DOHH2 (cell line): ENCODE data around the gene C1QTNF1.

Experiments
- H3F3A ChIP-seq: fragments of 200-600 bp; sonication (generic), shearing (Covaris generic); 2 replicates; pipeline ENCODE4 v1.6.0; 2016; ENCODE audit warnings: antibody characterized with exemption, mild to moderate bottlenecking; ENCODE audit not compliant: control insufficient read depth, insufficient read depth
- H3K27ac ChIP-seq: fragments of 200-600 bp; sonication (generic); 2 replicates; pipeline ENCODE4 v1.5.1; 2014; ENCODE audit warnings: low read depth, mild to moderate bottlenecking, low read length, moderate library complexity
- H3K27me3 ChIP-seq: fragments of 200-600 bp; sonication (generic); 2 replicates; pipeline ENCODE4 v1.6.1; 2014; ENCODE audit warnings: mild to moderate bottlenecking, low read length, mixed read lengths; ENCODE audit not compliant: control insufficient read depth
- H3K36me3 ChIP-seq: fragments of 200-600 bp; sonication (generic); 2 replicates; pipeline ENCODE4 v1.6.1; 2014; ENCODE audit warnings: mild to moderate bottlenecking, low read length, moderate library complexity, mixed read lengths; ENCODE audit not compliant: control insufficient read depth
- H3K4me1 ChIP-seq: fragments of 200-600 bp; sonication (generic); 2 replicates; pipeline ENCODE4 v1.6.1; 2014; ENCODE audit warnings: mild to moderate bottlenecking, low read length, mixed read lengths; ENCODE audit not compliant: control insufficient read depth
- H3K4me2 ChIP-seq: fragments of 200-600 bp; sonication (generic); 2 replicates; pipeline ENCODE4 v1.6.0; 2014; ENCODE audit warnings: mild to moderate bottlenecking, low read length, moderate library complexity
- H3K4me3 ChIP-seq: fragments of 200-600 bp; sonication (generic); 2 replicates; pipeline ENCODE4 v1.5.1; 2014; ENCODE audit warnings: mild to moderate bottlenecking, low read length, mixed read lengths
- H3K79me2 ChIP-seq: fragments of 200-600 bp; sonication (generic); 2 replicates; pipeline ENCODE4 v1.6.1; 2014; ENCODE audit warnings: mild to moderate bottlenecking, low read length, mixed read lengths; ENCODE audit not compliant: control insufficient read depth
- H3K9me2 ChIP-seq: fragments of 200-600 bp; sonication (generic); replicated peaks from 2 replicates; pipeline ENCODE4 v1.6.1; 2014; ENCODE audit warnings: mild to moderate bottlenecking, low read length, mixed read lengths; ENCODE audit not compliant: control insufficient read depth
- H3K9me3 ChIP-seq: fragments of 200-600 bp; sonication (generic); 2 replicates; pipeline ENCODE4 v1.6.1; 2014; ENCODE audit warnings: antibody characterized with exemption, low read length, mixed read lengths; ENCODE audit not compliant: control insufficient read depth, insufficient read depth
- H4K20me1 ChIP-seq: fragments of 200-600 bp; sonication (generic); 2 replicates; pipeline ENCODE4 v1.6.0; 2014; ENCODE audit warnings: low read depth, mild to moderate bottlenecking, antibody characterized with exemption, low read length, moderate library complexity; ENCODE audit not compliant: control insufficient read depth, insufficient read depth
- CTCF ChIP-seq: fragments of 200-600 bp; sonication (generic); IDR thresholded peaks from one replicate; pipeline ENCODE4 v1.5.1; 2014; ENCODE audit warnings: antibody characterized with exemption, mild to moderate bottlenecking, low read depth, low read length; ENCODE audit not compliant: poor library complexity, severe bottlenecking
- EZH2phosphoT487 ChIP-seq: fragments of 200-600 bp; sonication (generic); IDR thresholded peaks from 2 replicates; pipeline ENCODE4 v1.6.1; 2017; ENCODE audit warnings: borderline replicate concordance, mild to moderate bottlenecking, antibody characterized with exemption, low read length, moderate library complexity, mixed read lengths

C1QTNF1 gene

GRCh38 chr17:78995022-78995760 lies 28.8 kb upstream of the C1QTNF1 start:
- Histone ChIP-seq H4K20me1 (peaks cover 4% of the 10 kb centered on the region; the same call in 1 of the 2 replicates), H3K36me3 (peaks cover 60% of the 10 kb centered on the region), H3K4me2 (no peak overlapping the region), H3K4me1 (no peaks in the 10 kb centered on the region), H3K27me3 (no peaks in the 10 kb centered on the region), H3K27ac (no peak overlapping the region), H3K9me3 (no peaks in the 10 kb centered on the region), H3F3A (no peaks in the 10 kb centered on the region), H3K9me2 (no peaks in the 10 kb centered on the region), H3K4me3 (no peak overlapping the region), H3K79me2 (peaks cover 5% of the 10 kb centered on the region)
- TF ChIP-seq EZH2phosphoT487 (no peak), CTCF (no peak)

GRCh38 chr17:78995761-78996451 lies 28.1 kb upstream of the C1QTNF1 start:
- Histone ChIP-seq H3K27me3 (no peaks in the 10 kb centered on the region), H3K4me2 (no peak overlapping the region), H3K9me2 (no peaks in the 10 kb centered on the region), H3K27ac (no peak overlapping the region), H3K36me3 (peaks cover 53% of the 10 kb centered on the region), H3K9me3 (no peaks in the 10 kb centered on the region), H3F3A (no peaks in the 10 kb centered on the region), H3K4me3 (no peak overlapping the region), H3K79me2 (peaks cover 12% of the 10 kb centered on the region), H3K4me1 (no peaks in the 10 kb centered on the region), H4K20me1 (peaks cover 4% of the 10 kb centered on the region; the same call in 1 of the 2 replicates)
- no peak for TF ChIP-seq CTCF
- no peak for TF ChIP-seq EZH2phosphoT487

- TF ChIP-seq EZH2phosphoT487 (no peak), CTCF (no peak)
- Histone ChIP-seq H3K36me3 (peaks cover 44% of the 10 kb centered on the region), H3K4me1 (no peaks in the 10 kb centered on the region), H3K9me2 (no peaks in the 10 kb centered on the region), H3K27me3 (no peaks in the 10 kb centered on the region), H3K4me2 (no peak overlapping the region), H4K20me1 (peaks cover 4% of the 10 kb centered on the region; the same call in 1 of the 2 replicates), H3F3A (no peaks in the 10 kb centered on the region), H3K27ac (no peak overlapping the region), H3K79me2 (peaks cover 21% of the 10 kb centered on the region), H3K4me3 (no peak overlapping the region), H3K9me3 (no peaks in the 10 kb centered on the region)
Measured at GRCh38 chr17:78996781-78997201, 27.2 kb upstream of the C1QTNF1 start.
